DMS53 treated with DMSO at 0.1 percent for 48 hours (cell line): ENCODE results near the gene NELFA.
"Not testable (repeated sequence)": the region's sequence is repeated elsewhere in the genome, so short reads cannot be mapped to it uniquely, and the experiment has no call there.

Experiments used
- DNase-seq: peaks from one replicate; lab custom pipeline; 2025; ENCODE audit not compliant: unreplicated experiment; lab: John Stamatoyannopoulos, UW

Gene NELFA

DNA sequence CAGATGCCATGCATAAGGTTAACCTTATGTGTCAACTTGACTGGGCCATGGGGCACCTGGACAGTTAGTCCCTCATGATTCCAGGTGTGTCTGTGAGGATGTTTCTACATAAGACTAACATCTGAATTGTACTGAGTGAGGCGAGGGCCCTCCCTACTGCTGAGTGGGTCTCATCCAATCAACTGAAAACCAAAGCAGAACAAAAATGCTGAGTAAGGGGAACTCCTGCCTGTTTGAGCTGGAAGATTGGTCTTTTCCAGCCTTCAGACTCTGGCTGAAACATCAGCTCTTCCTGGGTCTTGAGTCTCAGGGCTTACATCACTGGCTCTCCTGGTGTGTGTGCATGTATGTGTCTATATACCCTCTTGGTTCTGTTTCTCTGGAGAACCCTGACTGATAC lies 13.8 kb downstream of the NELFA start:
- no peak for DNase-seq

DNA sequence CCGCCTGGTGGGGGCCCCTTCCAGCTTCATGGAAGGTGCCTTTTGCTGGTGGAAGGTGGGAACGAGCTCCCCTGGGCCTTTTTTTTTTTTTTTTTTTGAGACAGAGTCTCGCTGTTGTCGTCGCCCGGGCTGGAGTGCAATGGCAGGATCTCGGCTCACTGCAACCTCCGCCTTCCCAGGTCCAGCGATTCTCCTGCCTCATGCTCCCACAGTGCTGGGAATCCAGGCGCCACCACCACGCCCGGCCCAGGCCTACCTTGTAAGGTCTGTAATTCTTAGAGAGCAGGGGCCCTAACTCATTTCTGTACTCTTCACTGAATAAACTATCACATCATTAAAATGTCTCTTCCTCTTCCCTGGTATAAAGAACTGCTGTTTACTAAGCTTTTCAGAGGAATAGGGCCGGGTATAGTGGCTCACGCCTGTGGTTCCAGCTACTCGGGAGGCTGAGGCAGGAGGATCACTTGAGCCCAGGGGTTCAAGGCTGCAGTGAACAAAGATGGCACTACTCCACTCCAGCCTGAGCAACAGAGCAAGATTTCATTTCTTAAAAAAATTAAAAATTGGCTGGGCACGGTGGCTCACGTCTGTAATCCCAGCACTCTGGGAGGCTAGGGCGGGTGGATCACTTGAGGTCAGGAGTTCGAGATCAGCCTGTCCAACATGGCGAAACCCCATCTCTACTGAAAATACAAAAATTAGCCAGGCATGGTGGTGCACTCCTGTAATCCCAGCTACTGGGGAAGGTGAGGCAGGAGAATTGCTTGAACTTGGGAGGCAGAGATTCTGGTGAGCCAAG lies 14.9 kb downstream of the NELFA start:
- not testable (repeated sequence) for DNase-seq

DNA sequence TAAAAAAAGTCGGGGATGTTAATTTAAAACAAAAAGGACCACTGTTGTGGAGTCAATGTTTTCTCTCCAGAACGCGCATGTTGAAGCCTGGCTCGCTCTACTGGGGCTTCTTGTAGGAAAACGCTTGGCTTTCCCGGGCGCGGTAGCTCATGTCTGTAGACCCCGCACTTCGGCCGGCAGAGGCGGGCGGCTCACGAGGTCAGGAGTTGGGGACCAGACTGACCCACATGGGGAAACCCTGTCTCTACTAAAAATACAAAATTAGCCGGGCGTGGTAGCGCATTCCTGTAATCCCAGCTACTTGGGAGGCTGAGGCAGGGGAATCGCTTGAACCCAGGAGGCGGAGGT lies 15.6 kb downstream of the NELFA start:
- no peak for DNase-seq

DNA sequence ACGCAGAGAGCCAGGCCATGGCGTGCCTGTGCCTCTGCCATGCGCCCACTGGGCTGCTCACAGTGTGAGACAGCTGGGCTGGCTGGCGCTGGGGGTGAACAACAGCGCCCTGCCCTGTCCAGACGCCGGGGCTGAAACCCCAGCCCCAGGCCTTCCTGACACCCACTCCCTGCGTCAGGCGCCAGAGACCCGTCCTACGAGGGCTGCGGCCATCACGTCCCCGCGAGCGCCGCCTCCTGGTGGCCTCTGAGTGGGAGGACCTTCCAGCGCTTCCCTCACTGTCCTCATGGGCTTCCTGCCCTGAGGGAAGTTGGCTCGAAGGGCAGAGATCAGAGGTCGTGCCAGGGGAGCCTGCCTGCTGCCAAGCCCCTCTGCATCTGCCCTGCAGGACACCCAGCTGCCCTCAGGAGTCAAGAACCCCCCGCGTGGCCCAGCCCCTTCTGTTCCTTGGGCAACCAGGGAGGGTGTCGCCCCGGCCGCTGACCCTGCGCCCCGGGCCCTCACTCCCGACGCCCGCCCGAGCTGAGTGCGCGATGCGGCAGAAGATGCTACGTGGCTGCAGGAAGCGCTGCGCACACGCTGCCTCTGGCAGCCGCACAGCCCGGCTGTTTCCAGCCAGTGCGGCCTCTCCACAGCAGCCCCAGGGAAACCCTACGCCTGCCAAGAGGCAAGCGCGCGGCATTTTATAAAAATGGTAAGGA lies 16.2 kb downstream of the NELFA start:
- DNase-seq, result no peak

DNA sequence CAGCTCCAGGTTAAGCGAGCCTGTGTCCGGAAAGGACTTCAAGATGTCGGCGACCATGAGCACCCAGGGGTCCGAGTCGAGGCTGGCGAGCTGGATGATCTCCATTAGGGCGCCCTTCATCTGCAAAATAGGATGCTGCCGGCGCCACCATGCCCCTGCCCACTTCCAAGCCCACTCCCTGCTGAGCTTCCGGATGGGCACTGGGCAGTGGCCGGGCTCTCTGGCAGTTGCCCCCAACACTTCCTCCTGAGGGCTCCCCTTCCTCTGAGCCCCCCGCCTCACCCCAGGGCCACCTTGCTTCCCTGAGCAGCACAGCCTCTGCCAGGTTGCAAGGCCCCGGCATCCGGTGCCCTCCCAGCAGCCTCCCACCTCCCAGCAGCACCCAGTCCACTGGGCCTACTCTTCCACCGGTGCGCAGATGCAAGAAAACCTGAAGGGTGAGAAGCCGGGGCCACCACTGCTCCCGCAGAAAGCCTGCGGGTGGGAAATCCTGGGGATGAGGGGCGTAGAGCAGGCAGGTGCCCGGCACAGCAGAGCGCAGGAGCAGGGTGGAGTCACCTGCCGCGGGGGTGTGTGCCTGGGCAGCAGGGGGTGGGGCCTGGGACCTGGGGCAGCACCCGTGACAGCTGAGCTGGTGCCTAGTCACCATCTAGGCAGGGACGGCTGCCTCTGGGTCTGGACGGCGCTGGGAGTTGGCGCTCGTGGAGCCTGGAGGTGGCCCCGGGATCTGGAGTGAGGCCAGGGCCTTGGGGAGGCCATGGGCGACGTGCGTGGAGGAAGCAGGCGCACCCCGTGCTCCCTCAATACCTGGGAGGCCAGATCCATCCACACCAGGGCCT lies 17.0 kb downstream of the NELFA start:
- no peak for DNase-seq

DNA sequence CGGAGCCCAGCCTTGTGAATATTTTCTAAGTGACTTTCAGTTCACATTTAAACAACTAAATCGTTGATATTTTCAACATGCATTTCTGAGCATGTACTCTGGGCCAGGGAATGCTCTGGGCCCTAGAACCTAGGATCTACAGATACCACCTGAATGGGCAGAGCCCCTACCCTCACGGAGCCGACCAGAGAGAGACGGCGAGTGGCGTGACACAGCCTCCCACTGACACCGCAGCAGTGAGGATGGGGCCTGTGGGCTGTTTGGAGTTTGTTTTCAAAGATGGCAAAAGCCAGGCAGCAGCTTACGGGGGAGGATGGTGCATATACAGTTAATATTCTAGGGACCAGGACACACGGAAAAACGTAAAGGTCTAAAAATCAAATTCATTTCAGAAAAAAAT lies 17.7 kb downstream of the NELFA start:
- DNase-seq, result no peak

DNA sequence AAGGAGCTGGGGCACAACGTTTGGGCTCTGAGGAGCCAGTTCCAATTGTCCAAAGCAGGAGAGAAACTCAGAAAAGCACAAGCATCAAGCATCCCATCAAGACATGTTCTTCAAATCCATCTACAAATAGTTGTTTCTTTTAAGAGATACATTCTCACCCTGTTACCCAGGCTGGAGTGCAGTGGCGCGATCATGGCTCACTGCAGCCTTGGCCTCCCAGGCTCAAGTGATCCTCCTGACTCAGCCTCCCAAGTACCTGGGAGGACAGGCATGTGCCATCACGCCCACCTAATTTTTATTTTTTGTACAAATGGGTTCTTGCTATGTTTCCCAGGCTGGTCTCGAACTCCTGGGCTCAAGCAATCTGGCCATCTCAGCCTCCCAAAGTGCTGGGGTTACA lies 18.1 kb downstream of the NELFA start:
- no peak for DNase-seq

DNA sequence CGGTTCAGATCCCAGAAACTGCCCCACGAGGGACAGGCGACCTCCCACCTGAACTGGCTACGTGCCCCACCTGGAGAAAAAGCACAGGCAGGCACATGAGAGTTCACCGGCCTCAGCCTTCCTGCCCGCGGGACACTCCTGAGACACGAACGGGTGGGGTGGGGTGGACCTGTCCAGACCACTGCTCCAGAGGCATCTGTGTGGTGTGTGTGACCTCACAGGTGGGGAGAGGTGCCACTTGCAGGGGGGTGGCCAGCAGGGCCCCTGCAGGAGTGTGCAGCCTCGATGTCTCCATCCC lies 18.5 kb downstream of the NELFA start:
- DNase-seq, result no peak

DNA sequence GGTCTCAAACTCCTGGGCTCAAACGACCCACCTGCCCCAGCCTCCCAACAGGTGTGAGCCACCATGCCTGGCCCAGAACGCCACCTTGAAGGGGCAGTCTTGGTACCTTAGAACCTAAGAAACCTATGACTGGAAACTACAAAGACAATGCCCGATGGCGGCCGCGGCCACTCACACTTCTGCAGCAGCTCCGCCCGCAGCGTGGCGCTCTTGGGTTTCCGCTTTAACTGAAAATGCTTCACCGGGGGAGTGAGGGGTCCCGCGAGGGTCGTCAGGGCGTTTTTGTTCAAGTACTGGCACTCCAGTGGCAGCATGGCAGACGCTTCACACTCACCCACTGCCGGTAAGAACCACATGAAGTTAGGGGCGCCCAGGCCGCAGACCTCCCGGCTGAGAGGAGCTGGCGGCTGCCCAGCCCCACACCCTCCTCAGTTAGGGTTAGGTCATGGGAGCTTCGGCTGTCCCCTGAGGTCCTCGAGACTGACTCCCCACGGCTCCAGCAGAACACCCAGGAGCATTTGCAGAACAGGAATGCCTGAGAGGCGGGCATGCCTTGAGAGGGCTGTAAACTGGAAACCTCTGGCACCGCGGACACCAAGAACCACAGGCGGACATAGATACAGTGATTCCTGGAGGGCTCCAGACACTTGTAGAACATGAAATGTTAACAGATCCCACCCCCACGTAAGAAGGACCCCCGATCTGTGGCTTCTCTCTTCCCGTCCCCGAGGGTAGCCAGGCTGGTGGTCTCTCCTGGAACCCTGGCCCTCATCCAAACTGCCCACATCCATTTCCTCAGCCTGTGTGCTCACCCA lies 19.0 kb downstream of the NELFA start:
- DNase-seq, result no peak

DNA sequence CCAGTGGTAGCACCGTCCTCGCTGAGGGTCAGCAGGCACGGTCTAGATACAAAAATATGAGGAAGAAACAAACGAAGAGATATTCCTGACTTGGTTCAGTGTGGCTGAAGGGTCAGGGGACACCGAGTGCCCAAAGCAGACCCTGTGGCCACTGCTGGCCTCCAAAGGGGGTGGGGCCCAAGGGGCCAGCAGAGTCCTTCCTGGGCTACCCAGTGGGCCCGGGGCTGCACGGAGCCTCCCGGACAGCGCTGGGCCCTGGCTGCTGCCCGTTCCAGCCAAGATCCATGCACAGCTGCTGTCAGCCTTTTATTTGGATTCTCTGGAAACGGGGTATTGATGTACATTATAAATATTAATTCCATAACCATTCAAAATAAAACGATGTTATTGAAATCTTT lies 20.4 kb downstream of the NELFA start:
- no peak for DNase-seq

DNA sequence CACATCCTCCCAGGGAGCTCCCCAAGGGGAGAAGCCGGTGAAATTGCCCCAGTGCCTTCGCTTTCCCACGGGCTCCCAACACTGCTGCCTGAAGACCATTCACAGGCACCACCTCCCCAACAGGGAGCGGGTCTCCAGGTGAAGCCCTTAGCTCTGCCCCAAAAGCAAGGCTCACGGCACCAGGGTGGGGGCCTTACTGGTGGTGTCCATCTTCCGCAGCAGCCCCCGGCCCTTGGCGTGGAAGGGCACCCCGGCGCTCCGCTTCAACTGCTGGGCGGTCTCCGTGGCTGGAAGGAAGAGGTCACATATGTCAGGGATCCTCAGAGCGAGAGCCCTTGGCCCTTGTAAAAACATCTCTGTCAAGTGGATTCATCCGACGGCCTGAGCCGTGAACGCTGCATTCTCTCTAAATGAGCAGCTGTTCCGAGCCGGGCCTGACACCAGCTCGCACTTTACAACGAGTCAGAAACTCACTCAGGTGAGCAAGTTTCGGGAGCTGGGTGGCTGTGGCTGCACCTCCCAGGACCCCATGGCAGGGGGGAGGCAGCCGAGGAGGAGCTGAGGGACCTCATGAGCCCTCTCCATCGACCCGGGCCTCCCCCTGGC lies 20.9 kb downstream of the NELFA start:
- DNase-seq, result no peak

DNA sequence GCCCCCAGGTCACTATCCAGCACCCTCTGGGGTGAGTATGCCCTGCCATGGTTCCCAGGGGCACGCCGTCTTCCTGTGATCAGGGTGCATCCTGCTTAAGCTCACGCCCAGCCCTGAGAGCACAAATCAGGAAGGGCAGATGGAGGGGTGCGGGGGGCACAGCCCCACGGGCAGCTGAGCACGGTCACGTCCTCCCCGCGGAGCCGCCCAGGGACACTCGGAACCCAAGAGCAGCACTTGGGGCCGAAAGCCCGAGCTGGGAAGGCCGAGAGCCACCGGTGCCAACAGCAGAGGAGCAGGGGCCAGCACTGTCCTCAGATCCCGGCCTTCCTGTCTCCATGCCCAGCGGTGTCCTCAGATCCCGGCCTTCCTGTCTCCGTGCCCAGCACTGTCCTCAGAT lies 21.5 kb downstream of the NELFA start:
- no peak for DNase-seq

DNA sequence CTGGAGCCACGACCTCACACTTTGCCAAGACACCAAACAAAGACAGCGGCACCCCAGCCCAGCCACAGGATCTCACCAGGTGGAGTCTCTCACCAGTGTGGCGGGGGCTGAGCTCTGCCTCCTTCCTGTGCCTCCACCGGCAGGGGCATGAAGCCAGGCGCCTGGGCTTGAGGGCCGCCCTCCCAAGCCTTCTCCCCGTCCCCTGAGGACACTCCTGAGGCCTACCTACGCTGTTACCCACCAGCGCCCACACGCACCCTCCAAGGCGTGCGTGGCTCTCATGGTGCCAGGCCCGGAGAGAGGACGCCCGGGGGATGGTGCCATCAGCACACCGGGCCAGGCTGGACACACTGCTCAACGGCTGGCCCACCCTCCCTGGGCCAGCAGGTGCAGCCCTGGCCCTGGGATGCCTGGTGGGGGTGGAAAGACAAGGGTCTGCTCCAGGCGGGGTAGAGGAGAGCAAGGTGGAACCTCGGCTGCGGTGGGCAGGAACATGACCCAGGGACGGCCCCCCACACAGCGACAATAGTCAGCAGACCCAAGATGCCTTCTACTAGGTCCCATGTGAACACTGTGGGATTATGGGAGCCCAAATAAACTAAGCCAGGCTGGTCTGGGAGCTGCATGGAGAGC lies 22.1 kb downstream of the NELFA start:
- no peak for DNase-seq

DNA sequence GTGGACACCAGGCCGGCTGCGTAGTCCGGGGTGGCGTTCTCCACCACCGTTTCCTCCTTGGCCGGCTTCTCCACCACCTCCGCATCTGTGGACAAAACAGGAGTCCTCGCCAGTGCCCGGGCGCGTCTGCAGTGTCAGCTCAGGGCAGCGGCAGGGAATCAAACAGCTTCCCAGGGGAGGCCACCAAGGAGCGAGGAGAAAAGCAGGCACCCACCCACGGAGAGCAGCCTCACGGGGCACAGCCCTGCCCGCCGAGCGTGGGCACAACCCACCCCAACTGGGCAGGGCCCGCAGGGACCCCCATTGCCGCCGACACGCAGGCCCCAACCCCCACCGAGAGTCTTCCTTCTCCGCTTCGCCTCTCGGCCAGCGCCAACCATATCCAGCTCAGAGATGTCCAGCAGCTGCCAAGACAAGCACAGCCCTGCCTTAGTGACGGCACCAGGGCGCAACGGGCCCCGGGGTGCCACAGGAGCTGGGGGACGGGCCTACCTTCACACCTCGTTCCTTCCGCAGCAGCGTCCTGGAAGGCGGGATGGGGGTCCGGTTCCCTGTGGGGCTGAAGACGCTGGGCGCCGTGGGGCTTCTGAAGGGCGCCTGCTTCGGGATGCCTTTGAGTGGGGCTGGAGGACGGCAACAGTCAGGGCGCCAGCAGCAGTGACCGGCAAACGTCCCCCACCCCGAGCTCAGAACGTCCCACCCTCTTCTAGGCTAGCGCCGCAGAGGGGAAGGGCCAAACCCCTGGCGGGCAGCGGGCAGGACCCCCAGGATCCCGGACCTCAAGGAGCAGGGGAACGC lies 22.8 kb downstream of the NELFA start:
- no peak for DNase-seq

DNA sequence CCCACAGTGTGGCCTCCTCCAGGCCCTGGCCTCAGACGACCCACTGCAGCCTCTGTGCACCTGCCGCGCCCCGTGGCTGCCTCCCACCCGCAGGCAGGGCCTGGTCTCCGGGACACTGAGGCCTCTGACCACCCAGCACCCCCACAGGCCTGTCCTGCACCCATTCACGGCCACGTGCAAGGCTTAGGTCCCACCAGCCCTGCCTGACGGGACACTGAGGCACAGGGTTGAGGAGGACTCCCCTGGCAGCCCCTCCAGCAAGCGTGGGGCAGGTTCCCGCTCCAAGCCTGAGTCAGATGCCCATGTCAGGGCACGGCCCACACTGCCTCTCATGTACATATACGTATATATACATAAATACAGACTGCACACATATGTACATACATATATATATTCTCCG lies 23.5 kb downstream of the NELFA start:
- DNase-seq, result no peak

DNA sequence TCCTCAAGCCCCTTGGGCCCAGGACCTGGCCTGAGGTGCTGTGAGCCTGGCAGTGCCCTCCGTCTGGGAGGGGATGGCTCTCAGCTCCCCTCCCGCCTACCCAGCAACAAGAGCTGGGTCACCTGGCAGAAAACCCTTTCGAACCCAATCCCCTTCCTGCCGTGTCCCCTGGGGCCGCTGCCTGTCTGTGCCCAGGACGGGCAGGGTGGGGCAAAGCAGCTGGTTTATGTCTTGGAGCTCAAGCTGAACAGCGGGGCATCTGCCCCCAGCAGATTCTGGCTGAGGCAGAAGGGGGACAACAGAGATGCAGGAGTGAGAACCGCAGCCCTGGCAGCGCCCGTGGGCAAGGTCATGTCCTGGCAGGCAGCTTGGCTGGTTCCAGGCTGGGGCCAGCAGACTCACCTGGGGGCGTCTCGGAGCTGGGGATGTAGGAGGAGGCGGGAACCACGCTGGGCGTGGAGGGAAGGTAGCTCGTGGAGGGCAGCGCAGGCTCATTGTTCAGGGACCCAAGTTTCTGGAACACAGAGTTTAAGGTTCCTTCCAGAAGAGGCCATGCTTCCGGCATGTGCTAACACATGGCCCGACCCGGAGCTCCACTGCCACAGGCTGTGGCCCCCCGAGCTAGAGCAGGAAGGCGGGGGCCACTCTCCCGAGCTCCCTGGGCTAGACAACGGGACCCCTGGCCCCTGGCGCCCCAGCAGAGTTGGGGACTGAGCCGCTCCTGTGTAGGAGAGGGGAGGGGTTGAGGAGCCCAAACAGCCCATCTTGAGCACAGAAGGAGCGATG lies 24.2 kb downstream of the NELFA start:
- no peak for DNase-seq

DNA sequence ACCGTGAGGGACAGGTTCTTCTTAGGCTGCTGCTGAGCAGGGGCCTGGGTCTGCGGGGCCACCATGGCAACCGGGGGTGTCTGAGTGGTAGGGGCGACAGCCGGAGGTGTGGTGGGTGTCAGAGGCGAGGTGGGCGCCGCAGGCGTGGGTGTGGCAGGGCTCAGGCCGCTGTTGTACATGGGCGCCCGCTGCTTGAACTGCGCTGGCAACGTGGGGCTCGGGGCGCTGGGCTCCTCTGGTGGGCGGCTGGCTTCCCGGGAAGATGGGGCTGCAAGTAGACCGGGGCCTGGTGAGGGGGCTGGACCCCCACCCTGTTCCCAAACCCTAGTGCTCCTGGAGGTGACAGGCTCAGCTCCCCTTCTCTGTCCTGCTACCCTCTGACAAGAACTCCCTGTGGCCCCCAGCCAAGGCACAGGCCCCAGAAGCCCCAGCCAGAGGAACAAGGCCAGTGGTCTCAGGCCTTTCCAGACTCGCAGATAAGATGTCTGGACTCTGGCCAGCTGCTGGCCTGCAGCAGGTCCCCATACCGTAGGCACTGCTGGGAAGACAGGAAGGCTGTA lies 24.8 kb downstream of the NELFA start:
- DNase-seq, result no peak

DNA sequence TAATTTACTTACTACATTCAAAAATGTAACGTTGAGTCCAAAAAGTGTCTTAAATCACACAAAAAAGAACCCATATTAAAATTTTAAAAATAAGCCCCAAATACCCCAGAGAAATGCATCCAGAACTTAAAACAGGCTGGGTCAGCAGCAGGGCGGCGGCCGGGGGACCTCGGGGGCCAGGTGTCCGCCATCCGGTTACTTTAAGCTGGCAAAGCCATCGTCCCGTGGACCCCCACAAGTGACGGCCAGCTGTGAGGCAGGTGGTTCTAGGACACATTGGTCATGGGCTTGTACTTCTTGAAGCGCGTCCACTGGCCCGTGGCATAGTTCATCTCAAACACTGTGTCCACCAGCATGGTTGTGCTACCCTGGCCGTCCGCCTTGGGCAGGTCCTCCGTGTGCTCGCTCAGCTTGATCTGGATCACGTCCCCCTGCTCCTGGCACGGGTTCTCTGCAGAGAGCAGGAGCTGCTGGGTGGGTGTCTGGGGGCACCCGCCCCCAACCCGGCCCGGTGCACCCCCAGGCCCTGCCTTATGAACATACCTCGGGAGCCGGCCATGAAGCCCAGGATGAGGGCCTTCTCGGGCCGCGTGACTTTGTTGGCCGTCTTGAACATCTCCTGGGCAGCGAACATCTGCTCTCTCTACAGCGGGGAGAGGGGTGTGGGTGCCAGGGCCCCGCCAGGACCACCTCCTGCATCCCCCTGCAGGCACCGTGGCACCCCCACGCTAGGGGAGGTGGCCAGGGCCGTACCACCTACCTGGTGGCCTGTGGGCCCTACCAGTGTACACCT lies 25.5 kb downstream of the NELFA start:
- no peak for DNase-seq
